NCI-H2227 (cell line): ENCODE data around the gene PLXDC1.
"Not testable (repeated sequence)": the region's sequence is repeated elsewhere in the genome, so short reads cannot be mapped to it uniquely, and the experiment has no call there.

Source experiments
- DNase-seq: peaks from one replicate; lab custom pipeline; 2025; ENCODE audit not compliant: unreplicated experiment; lab: John Stamatoyannopoulos, UW

PLXDC1 gene

DNA sequence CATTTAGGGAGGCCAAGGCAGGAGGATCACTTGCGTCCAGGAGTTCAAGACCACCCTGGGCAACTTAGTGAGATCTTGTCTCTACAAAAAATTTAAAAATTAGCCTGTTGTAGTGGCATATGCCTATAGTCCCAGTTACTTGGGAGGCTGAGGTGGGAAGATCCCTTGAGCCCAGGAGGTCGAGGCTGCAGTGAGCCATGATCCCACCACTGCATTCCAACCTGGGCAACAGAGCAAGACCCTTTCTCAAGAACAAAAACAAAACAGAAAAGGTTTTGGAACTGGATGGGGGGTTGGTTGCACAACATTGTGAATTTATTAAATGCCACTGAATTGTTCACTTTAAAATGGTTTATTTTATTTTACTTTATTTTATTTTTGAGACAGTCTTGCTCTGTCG is 21.2 kb downstream of the PLXDC1 start:
- no peak for DNase-seq

DNA sequence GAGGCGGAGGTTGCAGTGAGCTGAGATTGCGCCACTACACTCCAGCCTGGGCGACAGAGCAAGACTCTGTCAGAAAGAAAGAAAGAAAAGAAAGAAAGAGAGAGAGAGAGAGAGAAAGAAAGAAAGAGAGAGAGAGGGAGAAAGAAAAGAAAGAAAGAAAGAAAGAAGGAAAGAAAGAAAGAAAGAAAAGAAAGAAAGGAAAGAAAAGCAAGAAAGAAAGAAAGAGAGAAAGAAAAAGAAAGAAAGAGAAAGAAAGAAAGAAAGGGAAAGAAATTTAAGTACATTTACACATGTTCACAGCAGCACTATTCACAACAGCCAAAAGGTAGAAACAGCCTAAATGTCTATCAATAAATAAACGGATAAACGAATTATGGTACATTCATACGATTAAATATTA is 21.9 kb downstream of the PLXDC1 start:
- DNase-seq, result not testable (repeated sequence)

DNA sequence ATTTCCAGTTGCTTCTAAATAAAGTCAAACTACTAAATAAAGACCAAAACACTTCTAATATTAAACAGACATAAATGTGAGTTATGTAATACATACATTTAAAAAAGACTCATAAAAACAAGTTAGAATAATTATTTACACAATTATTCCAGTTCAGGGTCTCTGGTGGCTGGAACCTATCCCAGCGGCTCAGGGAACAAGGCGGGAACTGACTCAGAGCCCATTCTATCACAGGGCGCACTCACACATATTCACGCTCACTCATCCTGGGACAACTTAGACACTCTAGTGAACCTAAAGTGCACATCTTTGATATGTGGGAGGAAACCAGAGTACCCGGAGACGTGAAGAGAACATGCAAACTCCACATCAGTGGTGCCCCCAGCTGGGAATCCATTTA is 25.0 kb downstream of the PLXDC1 start:
- no peak for DNase-seq

DNA sequence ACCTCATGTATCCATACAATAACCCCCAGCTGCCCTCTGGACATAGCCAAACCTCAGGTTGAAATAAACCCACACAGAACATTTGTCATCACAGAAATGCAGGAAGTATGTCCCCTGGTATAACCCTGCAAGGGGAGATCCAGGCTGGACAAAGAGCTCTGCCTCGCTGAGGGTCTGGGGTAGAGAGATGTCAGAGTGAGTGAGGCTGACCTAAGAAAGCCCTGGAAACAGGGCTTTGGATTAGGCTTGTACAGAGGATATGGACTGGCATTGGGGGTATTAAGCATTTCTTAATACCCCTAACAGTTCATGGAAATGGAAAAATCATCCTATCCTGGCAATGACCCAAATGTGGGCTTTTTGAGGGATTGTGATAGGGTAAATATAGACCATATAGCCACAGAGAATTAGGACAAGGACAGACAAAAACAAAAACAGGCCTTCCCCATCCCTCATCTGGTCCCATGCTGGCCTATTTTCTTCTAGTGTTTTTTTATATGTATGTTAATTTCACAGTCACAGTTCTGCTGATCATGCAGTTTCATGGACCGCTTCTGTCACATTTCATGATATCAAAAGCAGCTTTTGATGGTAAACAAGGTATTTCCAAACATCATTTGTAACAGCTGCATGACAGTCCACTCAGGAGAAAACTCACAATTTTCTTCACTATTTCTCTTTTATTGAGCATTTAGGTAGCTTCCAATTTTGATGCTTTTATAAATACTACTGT is 26.1 kb downstream of the PLXDC1 start:
- DNase-seq, result no peak

DNA sequence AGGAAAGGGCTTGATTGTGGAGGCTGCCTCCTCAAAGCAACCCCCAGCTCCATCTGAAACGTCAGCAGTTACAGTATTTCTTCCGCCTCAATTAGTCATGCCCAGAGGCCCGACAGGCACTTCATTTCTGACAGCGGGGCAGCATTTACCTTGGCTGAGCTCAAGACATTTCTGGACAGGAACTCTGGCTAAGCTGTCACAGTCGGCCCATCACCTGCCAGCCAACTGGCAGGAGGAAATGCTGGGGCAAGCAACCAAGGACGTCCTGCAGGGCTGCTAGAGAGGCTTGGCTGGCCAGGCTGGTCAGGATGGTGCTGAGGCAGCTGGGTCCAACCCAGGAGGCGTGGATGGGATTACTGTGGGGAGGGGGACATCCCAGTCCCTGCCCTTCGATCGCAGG is 27.8 kb downstream of the PLXDC1 start:
- DNase-seq, result no peak

DNA sequence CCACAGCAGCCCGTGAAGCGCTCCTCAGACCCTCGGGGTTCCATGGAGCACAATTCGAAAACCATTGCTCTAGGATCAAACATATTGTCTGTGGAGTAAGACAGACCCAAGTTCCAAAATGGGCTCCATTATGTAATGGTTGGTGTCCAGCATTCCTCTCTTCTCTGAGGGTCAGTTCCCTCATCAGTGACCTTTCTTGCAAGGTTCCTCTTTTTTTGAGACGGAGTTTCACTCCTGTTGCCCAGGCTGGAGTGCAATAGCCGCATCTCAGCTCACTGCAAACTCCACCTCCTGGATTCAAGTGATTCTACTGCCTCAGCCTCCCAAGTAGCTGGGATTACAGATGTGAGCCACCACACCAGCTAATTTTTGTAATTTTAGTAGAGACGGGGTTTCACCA is 28.4 kb downstream of the PLXDC1 start:
- no peak for DNase-seq

DNA sequence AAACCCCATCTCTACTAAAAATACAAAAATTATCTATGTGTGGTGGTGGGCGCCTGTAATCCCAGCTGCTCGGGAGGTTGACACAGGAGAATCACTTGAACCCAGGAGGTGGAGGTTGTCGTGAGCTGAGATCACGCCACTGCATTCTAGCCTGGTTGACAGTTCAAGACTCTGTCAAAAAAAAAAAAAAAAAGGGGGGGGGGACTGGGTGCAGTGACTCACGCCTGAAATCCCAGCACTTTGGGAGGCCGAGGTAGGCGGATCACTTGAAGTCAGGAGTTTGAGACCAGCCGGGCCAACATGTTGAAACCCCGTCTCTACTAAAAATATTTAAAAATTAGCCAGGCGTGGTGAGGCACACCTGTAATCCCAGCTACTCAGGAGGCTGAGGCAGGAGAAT is 29.5 kb downstream of the PLXDC1 start:
- DNase-seq, result not testable (repeated sequence)

DNA sequence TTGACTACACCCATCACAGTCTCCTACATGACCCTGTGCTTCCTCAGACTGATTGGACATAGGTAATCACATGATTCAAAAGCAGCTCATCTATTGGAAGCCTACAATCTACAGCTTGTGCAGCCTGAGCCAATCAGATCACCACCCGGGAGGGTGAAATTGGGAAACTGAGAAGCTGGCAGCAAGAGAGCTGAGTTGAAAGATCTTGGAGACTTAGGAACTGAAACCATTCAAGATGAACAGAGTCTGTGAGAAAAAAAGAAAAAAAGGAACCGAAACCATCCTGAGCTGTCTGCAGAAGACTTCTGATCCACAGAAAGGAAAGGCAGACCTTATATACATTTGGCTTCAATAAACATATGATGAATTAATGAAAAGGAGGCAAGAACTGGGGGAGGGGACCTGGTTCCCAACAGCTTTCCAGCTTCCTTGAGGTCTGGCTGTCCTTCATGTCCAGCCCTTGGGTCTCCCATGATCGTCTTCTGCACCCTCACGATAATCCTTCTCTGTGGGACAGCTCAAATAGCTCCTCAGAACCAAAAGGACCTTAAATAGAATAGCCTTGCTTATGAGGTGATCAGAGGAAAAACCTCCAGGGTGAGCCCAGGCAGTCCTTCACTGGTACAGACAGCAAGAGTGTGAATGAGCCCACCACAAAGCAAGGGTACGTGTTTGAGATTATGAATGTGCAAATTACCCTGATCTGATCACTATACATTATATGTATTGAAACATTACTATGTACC is 32.6 kb downstream of the PLXDC1 start:
- DNase-seq, result no peak

DNA sequence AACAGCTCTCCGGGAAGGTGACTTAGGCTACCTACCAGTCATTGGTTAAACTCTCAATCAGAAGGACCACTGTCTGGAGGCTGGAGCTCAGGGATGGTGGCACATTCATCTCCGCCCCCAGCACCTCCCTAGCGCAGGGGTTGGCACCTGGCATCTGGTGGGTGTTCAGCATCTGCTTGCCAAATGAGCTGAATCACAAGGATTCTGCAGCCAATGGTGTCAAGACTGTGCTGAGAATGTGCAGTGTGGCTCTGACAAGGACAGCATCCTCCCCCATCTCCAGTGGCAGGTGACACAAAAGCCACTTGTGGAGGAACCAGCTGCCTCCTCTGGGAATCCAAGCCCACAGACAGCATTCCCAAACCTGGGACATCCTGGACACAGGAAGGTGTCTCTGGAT is 35.2 kb downstream of the PLXDC1 start:
- no peak for DNase-seq

DNA sequence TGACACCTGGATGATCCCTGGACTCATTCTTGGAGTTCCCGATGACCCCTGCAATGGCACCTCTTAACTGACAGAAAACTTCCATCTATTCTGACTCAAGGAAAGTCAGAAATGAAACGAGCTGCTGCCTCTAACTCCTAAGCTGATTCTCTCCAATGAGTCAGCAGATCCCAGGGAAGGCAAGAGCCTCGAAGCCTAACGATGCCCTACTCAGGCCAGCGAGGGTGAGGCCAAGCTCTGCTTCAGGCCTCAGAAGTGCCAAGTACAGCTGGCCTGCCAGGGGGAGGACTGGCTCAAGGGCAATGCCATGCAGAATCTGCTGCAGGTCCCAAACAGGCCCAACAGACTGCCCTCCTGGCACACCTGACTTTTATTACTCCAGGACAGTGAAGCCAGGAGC is 36.3 kb downstream of the PLXDC1 start:
- no peak for DNase-seq

DNA sequence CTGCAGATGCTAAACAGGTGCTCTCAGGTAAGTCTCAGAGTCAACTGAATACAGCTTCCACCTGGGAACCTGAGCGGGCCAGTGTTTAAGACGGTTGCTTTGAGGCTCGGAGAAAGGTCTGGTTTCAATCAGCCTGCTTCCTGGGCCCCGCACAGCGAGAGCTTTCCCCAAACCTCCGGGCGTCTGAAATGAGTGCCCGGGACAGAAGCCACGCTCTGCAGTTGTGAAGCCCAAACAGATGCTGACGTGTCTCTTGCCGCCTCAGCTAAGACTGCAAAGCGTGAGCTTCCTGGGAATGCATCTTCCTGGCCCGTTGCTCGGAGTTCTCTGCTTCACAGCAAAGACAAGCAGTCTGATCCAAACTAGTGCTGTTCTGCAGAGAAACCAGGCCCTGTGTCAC is 36.7 kb downstream of the PLXDC1 start:
- DNase-seq, result no peak

DNA sequence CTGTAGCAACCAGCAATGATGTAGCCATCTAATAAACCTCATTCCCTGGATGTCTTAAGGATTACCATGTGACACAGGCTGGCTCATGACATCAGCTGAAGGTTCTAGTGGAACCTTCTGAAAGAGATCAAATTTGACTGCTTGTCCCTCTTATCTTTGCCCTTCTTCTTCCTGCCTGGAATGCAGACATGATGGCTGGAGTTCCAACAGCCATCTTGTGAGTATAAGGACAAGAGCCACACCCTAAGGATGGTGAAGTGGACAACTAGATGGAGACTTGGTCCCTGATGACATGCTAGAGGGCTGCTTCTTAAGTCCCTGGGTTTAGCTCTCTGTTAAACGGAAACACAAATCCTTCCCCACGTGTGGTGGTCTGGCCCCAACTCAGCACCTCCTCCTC is 37.6 kb downstream of the PLXDC1 start:
- DNase-seq, result no peak

DNA sequence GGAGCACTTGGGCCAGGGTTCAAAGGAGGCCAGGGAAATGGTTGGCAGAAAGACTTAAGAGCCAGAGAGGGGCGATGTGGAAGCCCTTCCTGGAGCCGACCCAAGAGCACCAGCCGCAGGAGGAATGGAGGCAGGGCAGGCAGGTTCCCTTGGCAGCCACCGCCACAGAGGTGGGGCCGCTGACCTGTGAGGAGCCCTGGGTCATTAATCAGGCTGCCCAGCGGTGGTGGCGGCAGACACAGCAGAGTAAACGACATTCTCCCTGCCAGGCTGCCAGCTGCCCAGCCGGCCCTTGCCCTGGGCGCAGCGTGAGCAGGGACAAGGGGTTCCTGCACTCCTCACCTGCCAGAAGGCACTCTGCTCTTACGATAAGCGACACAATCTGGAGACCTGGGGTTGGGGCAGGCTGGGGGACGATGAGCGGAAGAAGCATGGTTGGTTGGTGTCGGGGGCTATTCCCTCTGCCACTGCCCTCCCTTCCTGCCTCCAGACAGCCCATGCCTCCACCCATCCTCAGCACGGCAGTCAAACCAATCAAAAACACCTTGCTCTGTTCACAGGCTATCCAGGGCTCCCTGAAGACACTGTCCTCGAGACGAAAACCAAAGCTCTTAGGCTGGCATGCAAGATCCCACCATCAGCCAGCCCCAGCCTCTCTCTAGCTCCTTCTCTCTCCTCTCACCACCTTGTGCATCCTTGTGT is 40.9 kb downstream of the PLXDC1 start:
- DNase-seq, result peak; percentile 56

DNA sequence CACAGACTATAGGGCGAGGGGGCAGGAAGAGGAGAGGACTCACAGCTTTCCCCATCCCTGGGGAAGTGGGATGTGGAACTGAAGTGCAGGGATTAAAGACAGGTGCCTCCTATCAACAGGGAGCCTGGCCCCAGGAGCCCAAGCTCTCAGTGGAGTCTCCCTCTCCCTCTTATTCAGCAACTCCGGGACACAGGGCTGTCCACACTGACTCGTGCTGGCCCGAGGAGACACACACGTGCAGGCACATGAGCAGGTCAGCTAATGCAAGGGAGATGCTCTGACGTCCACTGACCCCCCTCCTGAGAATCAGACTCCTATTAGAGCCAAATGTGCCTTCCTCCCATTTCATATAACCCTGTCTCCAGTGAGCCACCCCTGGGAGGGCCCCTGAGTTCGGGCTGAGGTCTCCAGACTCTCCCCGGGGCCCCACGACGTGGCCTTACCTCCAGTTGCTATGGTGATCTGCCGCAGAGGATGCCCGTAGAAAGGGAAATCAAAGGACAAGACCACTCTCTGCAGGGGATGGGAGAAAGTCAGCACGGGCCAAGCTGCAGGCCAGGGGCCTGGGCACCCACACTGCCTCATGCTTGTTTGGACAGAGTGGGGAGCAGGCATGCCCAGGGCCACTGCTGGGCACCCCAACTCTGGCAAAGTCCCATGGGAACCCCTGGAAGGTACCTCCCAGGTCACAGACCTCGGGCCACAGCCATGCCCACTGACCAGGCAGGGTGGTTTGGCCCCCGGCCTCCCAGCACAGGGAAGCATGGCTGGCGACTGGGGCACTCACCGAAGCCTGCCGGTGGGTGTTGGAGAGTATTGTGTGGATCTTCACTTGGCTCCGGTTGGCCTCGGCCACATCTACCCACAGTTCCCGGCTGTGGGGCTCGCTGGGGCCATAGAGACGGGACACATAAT is 42.7 kb downstream of the PLXDC1 start:
- DNase-seq, result no peak

DNA sequence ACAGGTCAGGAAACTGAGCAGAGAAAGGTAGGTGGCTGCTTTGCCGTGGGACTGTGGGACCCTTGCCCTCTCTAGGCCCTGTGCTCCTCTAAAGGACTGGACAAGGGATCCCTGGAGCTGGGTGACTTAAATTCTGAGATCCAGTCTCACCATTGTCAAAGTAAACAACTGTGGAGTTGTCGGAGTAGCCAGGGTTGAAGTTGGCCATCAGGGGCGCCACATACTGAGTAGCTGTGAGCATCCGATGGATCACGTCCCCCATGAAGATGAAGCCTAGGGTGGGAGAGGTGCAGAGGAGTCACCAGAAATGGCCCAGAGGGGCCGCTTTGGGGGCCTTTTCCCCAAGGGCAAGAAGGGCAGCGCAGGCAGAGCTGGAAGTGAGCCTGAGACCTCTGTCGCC is 43.5 kb downstream of the PLXDC1 start:
- no peak for DNase-seq

DNA sequence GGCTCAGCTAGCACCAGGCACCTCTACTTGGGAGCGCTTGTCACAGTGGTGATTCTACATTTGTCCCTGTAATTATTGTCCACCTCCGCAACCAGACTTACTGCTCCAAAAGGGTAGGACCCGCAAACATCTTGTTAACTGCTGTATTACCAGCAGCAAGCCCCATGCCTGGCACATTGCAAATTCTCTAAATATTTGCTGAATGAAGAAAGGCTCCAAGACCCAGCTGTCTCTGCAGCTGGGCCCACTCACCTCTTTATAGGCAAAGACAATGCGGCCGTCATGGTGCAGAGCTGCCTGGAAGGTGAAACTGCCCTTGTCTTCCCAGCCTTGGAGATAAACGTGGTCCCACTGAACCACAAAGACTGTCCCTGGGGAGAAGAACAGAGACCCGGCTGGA is 44.3 kb downstream of the PLXDC1 start:
- no peak for DNase-seq

DNA sequence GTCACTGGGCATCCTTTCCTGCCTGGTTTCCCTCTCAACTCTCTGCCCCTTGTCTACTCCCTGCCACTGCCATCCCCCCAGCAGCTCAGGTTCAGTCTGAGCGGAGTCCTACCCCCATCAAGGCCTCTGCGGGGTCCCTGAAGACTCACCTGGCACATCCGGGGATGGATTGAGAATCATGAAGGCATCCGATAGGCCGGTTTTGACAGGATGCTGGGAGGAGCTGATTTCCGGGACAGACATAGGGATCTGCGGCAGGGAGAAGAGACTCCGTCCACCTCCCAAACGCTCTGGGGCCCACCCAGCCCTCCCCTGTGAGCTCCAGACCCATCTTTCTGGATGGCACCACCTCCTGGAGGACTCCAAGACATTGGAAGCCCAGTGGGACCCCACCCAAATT is 45.7 kb downstream of the PLXDC1 start:
- DNase-seq, result no peak

DNA sequence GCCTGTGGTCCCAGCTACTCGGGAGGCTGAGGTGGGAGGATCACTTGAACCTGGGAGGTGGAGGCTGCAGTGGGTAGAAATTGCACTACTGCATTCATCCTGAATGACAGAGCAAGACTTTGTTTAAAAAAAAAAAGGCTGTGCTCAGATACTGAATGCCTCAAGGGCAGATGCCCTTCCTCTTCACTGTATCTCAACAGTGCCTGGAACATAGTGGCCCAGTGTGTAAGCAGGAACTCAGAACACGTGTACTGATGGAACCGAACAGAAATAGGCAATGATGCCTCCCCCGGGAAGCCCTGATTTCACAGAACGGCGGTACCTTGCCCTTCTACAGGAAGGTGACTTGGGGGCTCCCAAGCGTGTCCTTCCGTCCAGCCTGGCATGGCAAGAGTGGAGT is 46.8 kb downstream of the PLXDC1 start:
- no peak for DNase-seq

DNA sequence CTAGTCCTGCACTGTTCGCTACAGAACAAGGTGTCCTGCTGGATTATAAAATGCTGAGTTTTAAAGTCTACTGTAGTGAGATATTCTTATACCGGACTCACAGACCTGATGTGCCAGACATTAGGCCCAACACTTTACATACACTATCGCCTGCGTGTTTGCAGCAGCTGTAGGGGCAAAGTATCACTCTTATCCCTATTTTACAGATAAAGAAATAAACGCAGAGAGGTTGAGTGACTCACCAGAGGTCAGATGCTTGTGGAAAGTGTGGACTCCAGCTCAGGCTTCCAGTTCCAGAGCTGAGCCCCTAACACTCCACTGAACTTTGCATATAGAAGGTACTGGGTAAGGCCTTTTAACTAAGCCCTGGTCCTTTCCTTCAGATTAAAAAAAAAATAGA is 47.4 kb downstream of the PLXDC1 start:
- DNase-seq, result no peak

DNA sequence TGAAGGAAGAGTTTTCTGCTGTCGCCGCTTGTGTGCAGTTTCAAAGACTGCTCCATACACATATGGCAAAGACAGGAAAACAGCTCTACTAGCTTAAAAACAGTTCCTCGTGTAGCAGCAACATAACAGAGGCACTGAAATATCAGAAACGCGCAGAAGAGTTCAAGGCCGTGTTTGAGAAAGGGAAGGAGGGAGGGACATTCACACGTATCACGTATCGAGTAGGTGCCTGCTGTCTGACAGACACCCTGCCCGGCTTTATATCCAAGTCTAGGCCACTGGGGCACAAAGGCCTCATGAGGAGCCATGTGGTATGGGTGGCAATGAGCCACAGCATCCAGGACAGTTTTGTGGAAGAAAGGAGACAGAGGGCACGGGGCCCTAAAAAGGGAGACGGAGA is 50.3 kb downstream of the PLXDC1 start:
- DNase-seq, result no peak

DNA sequence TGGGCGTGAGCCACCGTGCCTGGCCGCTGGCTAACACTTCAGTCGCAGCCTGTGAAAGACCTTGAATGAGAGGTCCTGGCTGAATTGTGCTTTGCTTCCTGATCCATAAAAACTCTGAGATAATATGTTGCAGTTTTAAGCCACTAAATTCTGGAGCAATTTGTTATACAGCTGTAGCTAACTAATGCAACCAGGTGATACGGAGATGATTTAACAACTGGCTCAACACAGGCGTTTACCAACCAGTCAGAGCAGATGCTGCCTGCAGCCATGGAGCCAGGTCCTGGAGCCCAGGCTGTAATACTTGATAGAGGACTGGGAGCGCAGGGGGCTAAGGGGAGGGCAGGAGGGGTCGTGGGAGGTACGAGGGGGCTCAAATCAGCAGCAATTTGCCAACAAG is 50.9 kb downstream of the PLXDC1 start:
- no peak for DNase-seq
